GM12878 (cell line): ENCODE data around the gene PGLYRP4. TPM values are rescaled to one million over a fixed set of nuclear protein-coding genes. Genes with fewer than 3 reads are reported as not detected.

ENCODE experiments used
- CEBPZ ChIP-seq: fragments of 150-350 bp; IDR thresholded peaks from 2 replicates; pipeline ENCODE4 v1.6.1; 2016; ENCODE audit warnings: low read depth, low read length
- CHD2 ChIP-seq: IDR thresholded peaks from 2 replicates; pipeline ENCODE4 v1.6.1; 2011; ENCODE audit warnings: low read depth, low read length, improper control_type of control experiment, borderline replicate concordance
- EP300 ChIP-seq, 2 experiments: fragments of 150-350 bp in 1 of 2; IDR thresholded peaks; 2 replicates each; pipeline ENCODE4 v1.6.1; 2011 to 2012; ENCODE audit warnings: low read depth in 2 of 2, low read length in 2 of 2, borderline replicate concordance in 1 of 2, improper control_type of control experiment in 1 of 2, inconsistent platforms in 1 of 2; ENCODE audit not compliant: control insufficient read depth in 1 of 2
- FOXK2 ChIP-seq: fragments of 450-650 bp; IDR thresholded peaks from 2 replicates; pipeline ENCODE4 v1.6.1; 2017; ENCODE audit warnings: mild to moderate bottlenecking, moderate library complexity
- GABPA ChIP-seq: IDR thresholded peaks from 2 replicates; pipeline ENCODE4 v1.6.1; 2014; ENCODE audit warnings: antibody characterized with exemption, low read depth, mild to moderate bottlenecking, inconsistent platforms
- IRF4 ChIP-seq: IDR thresholded peaks from 2 replicates; pipeline ENCODE4 v1.6.1; 2011; ENCODE audit warnings: low read depth, low read length
- KLF5 ChIP-seq: fragments of 450-650 bp; IDR thresholded peaks from 2 replicates; pipeline ENCODE4 v1.6.1; 2014; ENCODE audit warnings: mild to moderate bottlenecking; ENCODE audit not compliant: partially characterized antibody
- MTA2 ChIP-seq: fragments of 450-650 bp; IDR thresholded peaks from 2 replicates; pipeline ENCODE4 v1.6.1; 2016; ENCODE audit warnings: low read depth, mild to moderate bottlenecking, moderate library complexity
- PML ChIP-seq: IDR thresholded peaks from 2 replicates; pipeline ENCODE4 v1.6.1; 2012; ENCODE audit warnings: low read length, inconsistent platforms
- POU2F2 ChIP-seq: IDR thresholded peaks from 3 replicates; pipeline ENCODE4 v1.6.1; 2011; ENCODE audit warnings: low read depth, mild to moderate bottlenecking, low read length, borderline replicate concordance
- RELA ChIP-seq: fragments of 450-650 bp; IDR thresholded peaks from 2 replicates; pipeline ENCODE4 v1.8.0; 2014; ENCODE audit warnings: borderline replicate concordance; ENCODE audit not compliant: partially characterized antibody
- SMARCA5 ChIP-seq: fragments of 450-650 bp; IDR thresholded peaks from 2 replicates; pipeline ENCODE4 v1.6.1; 2017; ENCODE audit warnings: mild to moderate bottlenecking
- SMC3 ChIP-seq: IDR thresholded peaks from 2 replicates; pipeline ENCODE4 v1.6.1; 2011; ENCODE audit warnings: low read length, improper control_type of control experiment, borderline replicate concordance
- SP1 ChIP-seq: IDR thresholded peaks from one replicate; pipeline ENCODE4 v1.6.1; 2011; ENCODE audit warnings: low read depth, low read length
- TCF7 ChIP-seq: IDR thresholded peaks from 2 replicates; pipeline ENCODE4 v1.6.1; 2014; ENCODE audit warnings: antibody characterized with exemption, borderline replicate concordance
- USF1 ChIP-seq: IDR thresholded peaks from 2 replicates; pipeline ENCODE4 v1.6.1; 2011; ENCODE audit warnings: borderline replicate concordance, low read depth, mild to moderate bottlenecking, moderate library complexity, mixed read lengths, low read length; ENCODE audit not compliant: insufficient read depth; ENCODE audit errors: extremely low read length
- ZNF592 ChIP-seq: fragments of 450-650 bp; IDR thresholded peaks from 2 replicates; pipeline ENCODE4 v1.6.1; 2017; ENCODE audit warnings: mild to moderate bottlenecking, moderate library complexity
- polyA plus RNA-seq, 11 experiments: library from polyadenylated mRNA; depleted of rRNA in 4 of 11; unstranded in 6 of 11; stranded (reverse) in 5 of 11; fragments of >200 nt; fragmentation: Nextera tagmentation in 4 of 11; fragmentation: Illumina TruSeq in 1 of 11; extraction: Ambion mirVana in 4 of 11; extraction: Trizol in 1 of 11; gene quantifications; 1 replicate in 1 of 11; 2 replicates in 10 of 11; pipeline versions ENCODE4 v1.2.1 to v1.2.3, GENCODE V29; 2011 to 2016; ENCODE audit warnings: inconsistent platforms in 2 of 11, missing spikeins in 2 of 11, low read depth in 1 of 11
- total RNA-seq, 4 experiments: library from RNA; depleted of rRNA in 3 of 4; stranded (reverse); fragments of >200 nt in 3 of 4; fragmentation: Illumina TruSeq in 1 of 4; extraction: Trizol in 1 of 4; gene quantifications; 2 replicates each; pipeline versions ENCODE4 v1.2.1 to v1.2.3, GENCODE V29; 2013 to 2021

Gene PGLYRP4
- total and polyA plus RNA-seq, 10 of the 15 experiments (the other 5 are each of a cell fraction or from before 2014, with no cell fraction given) = 0.22 to 3.0 (median 0.44) TPM

GRCh38 chr1:153343811-153344717 lies 4.6 kb downstream of the PGLYRP4 start (continued):
- TF ChIP-seq USF1 = no peak
- no peak for TF ChIP-seq MTA2
- TF ChIP-seq ZNF592 = peak; percentile 32; the same call in 1 of the 2 replicates
- TF ChIP-seq FOXK2 = no peak
- no peak for TF ChIP-seq TCF7
- TF ChIP-seq RELA = peak; percentile 38
- TF ChIP-seq CEBPZ = no peak
- TF ChIP-seq SP1 = no peak
- no peak for TF ChIP-seq SMC3
- TF ChIP-seq POU2F2 = no peak
- TF ChIP-seq CHD2 = no peak
- no peak for TF ChIP-seq GABPA
- no peak for TF ChIP-seq SMARCA5
- no peak for TF ChIP-seq IRF4
- TF ChIP-seq EP300 (IDR thresholded peaks at IDR 0.05; ENCODE audit: borderline replicate concordance in 1 of 2, control insufficient read depth in 1 of 2, low read depth in 2 of 2, low read length in 2 of 2) = peak in 1 of 2 experiments; percentile 23; a peak in 1 of 4 replicates
- TF ChIP-seq KLF5 = no peak
- TF ChIP-seq PML = no peak
